HG02610 (cell line): Measurements from ENCODE around the gene TOM1L2.
"Not testable (repeated sequence)": the region's sequence is repeated elsewhere in the genome, so short reads cannot be mapped to it uniquely, and the experiment has no call there.

ENCODE experiments used
- ATAC-seq: cut with Tn5 transposase; IDR thresholded peaks from one replicate; pipeline ENCODE4 v1.9.1; 2021; ENCODE audit warnings: mild to moderate bottlenecking, moderate library complexity; ENCODE audit not compliant: unreplicated experiment

The TOM1L2 gene

DNA sequence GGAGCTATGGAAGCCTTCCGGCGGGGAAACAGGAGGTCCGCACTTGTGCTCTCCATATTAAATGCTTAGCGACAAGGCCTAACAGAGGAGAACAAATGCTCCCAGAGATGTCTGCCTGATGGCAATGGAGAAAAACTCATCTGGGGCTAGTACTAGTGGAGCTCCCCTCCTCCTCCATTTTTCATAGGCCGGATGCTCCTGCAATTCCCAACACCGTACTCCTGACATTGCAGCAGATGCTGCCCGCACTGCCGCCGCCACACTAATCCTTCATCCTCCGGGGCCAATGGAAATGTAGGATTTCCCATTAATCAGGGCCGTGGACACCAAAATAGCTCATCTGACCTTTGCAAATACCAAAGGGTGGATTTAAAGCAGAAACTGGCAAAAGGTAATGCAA, 27.5 kb downstream of the TOM1L2 start:
- ATAC-seq: no peak

DNA sequence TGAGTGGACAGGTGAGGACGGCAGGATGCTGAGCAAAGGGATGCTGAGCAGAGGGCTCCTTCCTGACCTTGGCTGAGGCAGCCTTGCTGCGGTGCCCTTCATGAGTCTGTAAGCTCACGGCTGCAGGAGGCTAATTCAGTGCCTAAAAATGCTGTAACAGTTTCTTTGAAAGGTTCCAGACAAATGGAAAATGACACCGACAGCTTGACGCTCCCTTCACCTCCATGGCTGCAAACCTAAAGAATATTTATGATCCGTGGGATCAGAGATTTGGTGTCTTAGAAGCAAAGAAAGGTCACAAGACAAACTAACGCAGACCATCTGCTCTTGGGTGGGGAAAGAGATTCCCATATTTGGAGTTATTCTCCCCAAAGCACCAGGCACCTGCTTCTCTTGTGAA, 28.0 kb downstream of the TOM1L2 start:
- ATAC-seq: no peak

DNA sequence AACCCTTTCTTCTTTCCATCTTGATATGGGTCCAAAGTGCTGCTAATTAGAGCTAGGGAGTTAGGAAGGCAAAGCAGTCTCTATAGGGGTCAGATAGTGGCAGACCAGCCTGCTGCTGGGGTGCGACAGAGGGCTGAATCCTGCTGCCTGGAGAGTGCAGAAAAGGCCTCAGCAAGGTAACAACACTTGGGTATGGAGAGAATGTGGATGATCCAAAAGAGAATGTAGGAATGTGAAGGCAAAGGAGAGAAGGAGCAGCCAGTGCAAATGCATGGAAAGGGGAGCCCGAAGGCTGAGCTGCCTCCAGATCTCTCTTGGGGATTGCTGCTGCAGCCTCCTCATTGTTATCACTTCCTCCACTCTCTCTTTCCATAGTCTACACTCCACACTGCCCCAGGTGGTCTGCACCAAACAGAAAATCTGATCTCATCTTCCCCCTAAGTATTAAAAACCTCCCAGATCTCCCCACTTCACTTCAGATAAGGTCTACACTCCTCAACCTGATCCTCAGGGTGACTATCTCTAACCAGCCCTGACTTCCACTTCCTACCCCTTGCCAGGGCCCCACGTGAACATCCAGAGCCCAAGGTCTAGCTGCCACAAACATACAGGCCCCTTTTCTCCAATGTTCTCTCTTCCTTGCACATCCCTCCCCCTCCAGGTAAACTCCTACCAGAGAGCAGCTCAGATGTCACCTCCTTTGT, 28.8 kb downstream of the TOM1L2 start:
- ATAC-seq: no peak

DNA sequence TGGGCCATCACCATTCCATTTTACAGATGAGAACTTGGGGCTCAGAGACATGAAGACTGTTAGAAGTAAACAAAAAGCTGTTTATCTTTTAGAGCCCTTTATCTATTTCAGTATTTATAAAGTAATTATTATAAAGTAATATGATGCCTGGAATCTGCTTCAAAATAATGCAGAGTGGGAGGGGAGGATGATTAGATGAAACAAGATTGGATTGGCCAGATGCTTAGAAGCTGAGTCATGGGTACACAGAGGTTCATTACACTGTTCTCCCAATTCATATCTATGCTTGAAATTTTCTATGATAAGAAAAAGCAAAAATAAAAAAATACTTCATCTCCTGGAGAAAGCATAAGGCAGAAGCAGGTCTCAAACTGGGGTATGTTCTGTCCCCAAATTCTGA, 29.4 kb downstream of the TOM1L2 start:
- no peak for ATAC-seq

DNA sequence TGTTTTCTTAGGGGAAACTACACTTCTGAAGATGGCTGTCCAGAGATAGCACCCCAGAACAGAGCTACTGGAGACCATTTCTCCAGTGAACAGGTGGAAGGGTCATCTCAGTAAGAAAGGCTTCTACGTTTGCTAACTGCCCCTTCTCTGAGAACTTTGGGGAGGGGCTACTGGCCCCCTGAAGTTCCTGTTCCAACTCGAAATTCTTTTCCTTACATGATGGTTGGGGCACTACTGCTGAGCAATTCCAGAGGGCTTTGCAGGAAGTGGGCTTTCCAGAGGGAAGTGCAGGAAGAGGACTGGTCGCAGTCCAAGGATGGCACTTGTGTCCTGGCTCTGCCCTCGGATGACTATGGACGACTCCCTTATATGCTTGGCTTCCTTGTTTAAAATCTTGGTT, 31.2 kb downstream of the TOM1L2 start:
- ATAC-seq: no peak

DNA sequence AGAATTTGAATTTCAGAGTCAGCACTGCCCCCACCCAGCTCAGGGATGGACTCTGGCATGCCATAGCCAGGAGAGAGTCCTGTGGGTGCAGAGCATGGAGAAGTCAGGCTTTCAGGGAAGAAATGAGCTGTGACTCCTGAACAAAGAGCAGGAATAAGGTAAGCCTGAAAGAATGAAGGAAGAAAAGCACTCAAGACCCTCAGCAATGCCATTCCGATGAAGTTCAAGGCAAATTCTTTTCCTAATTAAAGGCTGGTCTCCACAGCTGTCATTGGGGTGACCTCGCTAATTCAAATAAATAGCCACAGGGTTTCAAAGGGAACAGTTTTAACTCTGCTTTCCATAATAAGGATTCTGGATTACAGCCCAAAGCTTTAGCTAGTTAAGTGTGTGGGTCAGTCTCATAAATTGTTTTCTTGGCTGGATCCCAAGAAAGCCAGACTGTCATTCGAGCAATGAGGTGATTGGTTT, 31.7 kb downstream of the TOM1L2 start:
- no peak for ATAC-seq

DNA sequence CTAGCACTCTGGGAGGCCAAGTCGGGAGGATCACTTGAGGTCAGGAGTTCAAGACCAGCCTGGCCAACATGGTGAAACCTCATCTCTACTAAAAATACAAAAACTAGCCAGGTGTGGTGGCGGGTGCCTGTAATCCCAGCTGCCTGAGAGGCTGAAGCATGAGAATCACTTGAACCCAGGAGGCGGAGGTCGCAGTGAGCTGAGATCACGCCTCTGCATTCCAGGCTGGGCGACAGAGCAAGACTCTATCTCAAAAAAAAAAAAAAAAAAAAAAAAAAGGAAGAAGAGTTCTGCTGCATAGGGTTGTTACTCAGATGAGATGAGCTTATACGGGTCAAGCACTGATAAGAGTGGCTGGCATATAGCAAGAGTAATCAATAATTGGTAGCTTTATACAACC, 32.3 kb downstream of the TOM1L2 start:
- ATAC-seq: not testable (repeated sequence)

DNA sequence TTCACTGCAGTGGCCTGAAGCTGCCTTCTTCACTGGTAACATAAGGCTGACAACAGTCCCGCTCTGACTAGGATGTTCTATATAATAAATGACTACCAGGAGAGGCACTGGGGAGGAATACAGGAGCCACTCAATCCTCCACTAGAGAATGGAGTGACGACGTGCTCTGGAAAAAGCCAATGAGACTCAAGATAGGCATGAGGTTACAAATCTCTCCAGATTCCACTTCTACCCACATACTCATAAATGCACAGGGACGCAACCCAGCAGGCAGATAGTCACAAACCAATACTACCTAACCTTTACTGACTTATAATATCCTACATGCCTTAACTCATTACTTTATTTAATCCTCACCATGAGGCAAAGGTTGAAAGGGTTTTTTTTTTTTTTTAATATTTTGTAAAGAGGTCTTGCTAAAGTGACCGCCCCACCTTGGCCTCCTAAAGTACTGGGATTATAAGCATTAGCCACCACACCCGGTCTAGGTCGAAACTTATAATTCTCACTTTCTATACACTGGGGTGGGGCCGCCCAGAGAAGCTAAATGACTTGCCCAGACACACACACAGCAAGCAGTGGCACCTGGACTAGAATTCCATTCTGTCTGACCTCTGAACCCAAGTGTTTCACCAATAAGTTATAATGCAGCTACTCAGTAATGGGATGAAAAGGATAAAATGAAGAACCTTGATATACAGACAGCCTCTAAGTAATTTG, 33.7 kb downstream of the TOM1L2 start:
- ATAC-seq: no peak

DNA sequence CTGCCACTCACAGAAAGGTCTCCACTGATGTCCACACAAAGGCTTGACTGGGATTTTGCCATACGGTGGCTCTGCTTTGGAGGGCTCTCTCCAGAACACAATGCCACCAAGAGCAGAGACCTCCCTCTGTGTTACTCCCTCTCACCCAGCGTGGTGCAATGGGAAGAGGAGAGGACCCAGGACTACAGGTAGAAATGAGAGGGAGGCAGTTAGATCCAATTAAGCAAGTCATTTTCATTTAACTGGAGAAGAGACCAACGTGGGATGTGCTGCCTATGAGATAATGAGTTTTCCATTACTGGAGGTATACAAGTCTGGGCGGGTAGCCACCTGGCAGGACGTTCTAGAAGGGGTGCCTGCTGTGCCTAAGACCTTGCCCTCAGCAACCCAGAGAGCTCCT, 34.2 kb downstream of the TOM1L2 start:
- no peak for ATAC-seq

DNA sequence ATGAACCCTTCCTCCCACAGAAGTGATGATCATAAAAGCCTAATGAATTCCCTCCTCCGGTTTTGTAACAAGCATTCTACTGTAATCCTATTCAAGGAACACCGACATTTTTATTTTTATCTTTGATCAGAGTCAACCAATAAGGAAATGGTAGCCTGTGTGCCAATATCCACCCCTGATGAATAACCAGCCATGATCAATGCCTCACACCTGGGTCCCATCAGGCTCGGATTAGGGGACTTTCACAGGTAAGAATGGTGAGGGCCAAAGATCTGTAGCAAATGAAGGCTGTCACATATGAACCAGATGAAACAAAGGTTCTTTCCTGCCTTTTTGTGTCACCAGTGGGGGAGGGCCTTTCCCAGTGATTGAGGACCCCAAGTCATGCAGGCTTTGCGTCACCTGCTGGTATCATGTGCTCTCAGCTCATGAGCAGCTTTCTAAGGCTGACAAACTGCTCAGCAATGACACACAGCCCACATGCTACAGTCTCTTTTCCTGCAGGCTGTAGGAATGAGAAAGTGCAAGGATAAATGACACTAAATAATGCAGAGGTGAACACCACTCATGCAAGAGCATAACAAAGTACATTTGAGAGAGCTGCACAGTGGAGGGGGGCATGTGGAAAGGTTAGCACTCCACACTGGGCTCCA, 34.9 kb downstream of the TOM1L2 start:
- no peak for ATAC-seq

DNA sequence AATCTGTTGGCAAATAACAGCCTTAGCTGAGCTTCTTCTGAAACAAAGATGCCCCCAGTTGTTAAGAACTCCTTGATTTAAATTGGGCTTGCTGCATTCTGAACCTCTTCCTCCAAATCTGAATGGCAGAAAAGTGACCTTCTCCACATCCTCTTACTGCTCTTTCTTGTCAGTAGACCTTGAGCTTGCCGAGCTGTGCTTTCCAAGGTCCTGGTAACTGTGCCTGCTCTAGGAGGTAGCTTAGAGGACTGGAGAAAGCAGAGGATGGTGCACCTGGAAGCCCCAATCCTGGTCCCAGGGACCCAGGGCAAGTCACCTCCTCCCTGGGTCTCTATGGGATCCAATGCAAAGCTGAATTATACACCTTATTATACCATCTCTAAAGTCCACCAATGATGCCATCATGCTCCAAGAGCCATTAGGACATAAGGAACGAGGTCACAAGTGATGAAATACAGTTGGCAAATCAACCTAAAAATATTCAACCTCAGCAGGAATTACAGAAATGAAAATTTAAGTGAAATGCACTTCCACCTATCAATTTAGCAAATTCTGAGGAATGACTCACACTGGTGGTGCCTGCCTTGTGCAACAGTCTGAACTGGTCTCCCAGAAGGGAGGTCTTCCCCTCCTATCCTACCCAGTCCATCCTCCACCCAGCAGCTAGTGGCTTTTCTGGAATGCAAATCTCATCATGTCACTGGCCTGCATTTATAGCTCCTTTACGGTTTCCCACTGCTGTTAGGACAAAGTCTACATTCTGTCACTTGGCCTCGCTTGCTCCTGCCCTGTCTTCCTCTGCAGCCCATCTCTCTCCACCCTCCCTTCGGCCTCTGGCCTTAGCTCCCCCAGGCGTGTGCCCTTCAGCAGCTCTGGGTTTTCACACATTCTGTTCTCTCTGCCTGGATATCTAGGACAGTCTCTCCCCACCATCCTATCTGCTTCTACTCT, 36.6 kb downstream of the TOM1L2 start:
- ATAC-seq: no peak

DNA sequence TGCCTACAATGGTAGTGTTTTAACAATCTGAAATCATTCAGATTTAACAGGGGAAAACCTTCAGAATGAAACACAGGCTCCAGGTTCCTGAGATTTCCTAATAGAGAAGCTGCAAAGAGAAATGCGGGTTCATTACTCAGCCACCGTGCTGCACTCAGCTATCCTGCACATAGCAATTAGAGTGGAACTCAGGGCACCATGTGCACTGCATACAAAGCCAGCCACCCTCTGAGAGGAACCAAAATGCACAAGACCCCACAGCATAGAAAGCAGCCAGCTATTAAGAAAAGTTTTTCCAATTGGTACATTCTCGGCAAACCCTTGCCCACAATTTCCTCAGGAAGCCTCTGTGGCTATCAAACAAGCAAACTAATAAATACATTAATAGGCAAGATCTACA, 37.4 kb downstream of the TOM1L2 start:
- no peak for ATAC-seq

DNA sequence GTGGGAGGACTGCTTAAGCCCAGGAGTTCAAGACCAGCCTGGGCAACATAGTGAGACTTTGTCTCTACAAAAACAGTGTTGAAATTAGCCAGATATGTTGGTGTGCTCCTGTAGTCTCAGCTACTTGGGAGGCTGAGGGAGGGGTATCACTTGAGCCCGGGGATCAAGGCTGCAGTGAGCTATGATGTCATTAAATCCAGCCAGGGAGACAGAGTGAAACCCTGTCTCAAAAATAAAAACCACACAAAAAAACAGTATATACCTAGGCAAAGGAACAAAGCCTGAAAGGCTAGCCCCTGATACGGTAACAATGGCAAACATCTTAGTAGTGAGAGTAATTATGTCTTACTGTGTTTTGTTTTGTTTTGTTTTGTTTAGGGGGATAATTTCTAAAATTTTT, 38.0 kb downstream of the TOM1L2 start:
- ATAC-seq: no peak

DNA sequence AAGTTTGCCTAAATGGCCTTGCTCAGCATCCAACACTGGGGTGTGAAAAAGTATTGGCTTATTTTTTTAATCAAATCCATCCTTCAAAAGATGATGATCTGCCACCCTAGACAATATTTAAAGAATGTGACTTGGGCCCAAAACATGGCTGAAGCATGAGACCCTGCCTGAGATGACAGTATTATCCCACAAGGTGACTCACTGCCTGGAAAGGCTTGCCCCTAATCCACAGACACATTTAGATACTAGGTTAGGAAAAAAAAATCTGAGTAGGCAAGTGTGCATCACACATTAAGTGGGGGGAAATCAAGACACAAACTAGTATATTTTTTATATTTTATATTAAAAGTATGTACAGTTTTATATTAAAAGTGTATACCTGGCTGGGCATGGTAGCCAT, 38.4 kb downstream of the TOM1L2 start:
- ATAC-seq: no peak

DNA sequence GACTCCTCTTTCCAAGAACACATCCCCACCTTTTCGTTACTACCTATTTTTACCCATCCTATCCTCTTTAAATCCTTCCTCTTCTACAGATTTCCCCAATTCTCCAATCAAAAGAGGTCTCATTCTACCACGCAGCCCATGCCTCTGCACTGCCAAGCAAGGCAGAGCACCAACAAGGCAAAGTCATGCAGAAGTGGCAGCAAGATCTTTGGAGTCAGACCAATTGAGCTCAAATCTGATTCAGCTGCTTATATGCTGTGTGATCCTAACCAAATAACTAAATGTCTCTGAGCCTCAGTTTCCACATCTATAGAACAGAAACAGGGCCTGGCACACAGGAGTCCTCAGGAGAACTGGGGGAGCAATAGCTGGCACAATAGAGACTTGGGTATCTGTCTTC, 41.0 kb downstream of the TOM1L2 start:
- no peak for ATAC-seq

DNA sequence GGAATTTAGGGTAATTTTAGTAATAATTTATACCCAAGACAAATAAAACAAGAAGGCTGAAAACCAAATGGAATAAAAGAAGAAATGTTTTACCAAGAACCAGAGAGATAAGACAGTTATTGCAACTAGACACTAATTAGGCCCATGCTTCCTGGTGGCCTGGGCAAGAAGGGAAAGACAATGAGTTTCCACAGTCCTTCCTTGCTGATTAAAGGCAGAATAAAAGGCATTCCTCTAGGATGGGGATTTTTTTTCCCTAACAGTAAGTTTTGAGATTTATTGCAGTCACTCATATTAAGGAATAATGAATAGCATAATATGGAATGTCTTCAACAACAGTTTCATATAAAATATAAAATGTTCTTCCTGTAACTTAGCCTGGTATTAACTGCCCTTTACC, 41.5 kb downstream of the TOM1L2 start:
- no peak for ATAC-seq

DNA sequence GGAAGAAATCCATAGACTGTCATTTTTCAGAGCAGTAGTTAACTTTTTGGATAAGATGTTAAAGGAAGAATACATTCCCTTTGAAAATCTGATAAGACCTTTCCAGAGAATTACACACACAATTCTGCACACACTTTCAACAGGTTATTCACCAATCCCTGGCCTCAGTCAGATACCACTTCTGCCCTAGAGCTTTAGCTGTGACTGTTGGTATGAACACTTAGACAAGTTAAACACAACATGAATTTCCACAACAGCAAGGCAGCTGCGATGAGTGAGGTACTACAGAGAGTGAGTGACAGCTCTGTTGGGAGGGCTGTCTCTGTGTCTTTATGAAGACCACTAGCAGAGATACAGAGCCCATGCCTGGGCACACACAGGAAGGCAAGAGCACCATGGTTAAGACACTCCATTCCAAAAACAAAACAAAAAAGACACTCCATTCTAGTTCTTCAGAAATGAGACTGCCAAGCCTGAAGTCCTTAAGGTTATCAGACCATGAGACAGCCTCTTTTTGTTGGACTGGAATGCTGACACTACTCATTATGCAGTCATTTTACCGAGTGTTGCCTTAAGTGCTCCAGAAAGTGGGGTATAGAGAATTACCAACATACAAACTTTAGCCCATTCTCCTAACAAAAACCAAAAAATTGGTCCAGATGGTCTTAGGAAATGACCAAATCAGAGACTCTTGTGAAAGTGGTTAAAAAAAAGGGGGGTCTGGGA, 42.4 kb downstream of the TOM1L2 start:
- no peak for ATAC-seq

DNA sequence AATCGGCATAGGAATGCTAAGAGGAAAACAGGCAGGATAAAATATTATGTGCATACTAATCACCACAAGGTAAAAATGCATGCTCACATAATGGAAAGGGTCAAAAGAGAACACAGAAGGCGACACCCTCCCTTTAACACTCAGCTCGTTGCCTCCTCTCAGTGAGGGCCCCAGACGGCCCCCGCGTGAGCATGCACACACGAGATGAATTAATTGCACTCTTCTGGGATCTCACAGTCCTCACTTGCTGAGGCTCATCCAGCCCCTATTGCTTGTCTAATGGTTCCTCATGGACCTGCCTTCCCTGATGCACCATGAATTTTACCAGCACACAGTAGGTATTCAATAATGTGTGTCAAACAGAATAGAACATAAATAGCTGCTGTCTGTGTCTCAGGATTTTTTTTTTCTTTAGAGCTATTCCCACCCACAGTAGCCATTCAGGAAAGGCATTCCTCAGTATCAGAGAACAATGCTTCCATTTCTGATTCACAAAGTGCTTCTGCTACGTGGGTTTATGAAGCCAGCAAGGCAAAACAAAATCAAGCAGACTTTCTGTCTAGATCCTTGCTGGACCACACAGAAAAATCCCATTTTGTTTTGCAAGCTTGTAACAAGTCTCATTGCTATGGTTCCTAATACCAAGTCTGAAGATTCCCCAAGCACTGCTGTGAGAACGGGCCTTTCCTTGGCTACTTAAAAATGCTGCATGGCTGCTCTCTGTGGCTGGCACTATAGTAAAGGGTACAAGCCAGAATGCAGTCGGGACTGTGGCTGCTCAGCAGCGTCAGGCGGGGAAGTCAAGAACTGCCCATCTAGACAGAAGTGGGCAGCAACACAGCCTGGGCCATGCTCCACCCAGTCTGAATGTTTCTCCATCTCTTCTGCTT, 43.6 kb downstream of the TOM1L2 start:
- no peak for ATAC-seq

DNA sequence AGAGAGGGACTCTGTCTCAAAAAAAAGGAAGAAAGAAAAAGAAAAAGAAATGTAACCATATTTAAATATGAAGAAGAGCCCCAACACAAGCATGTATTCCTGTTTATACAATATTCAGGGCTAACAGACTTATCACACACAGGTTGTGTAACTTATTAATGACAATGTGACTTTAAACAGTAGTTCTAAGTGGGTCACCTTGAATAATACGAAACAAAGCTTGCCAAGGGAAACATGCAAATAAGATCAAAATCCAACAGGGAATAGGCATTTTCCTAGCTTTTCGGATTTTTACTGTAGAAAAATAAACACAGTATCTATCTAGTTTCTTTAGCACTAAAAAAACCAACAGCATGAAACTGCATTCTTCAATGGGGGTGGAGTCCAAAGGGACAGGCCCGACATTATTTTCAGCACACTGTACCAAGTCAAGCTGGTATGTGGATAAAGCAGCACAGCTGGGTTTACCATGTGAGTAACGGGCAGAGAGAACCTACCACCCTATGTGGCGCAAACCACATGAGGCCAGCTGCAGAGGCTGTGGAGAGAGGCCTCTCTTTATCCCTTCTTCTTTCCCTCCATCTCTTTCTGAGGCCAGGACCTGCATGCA, 45.3 kb downstream of the TOM1L2 start:
- no peak for ATAC-seq
